ENCODE measurements around the gene IMMP1L. TPM values are rescaled to one million over a fixed set of nuclear protein-coding genes. Genes with fewer than 3 reads are reported as not detected.

Gene IMMP1L
- total RNA-seq, 3 donors from 2014 or later: 23.9 to 66.3 (median 27.2) TPM

DNA sequence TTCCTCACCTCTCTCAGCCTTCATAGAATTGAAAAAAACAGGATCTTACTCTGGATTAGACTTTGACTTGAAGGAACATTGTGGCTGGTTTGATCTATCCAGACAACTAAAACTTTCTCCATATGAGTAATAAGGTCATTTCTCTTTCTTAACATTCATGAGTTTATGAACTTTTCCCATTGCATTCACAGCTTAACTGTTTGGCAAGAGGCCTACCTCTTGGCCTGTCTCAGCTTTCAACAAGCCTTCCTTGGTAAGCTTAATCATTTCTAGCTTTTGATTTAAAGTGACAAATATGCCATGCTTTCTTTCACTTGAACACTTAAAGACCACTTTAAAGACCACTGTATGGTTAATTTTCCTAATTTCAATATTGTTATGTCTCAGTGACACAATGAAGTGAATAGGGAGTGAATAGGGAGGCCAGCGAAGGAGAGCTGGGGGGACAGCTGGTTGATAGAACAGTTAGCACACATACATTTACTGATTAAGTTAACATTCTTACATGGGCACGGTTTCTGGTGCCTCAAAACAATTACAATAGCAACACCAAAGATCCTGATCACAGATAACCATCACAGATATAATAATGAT lies 17.0 kb downstream of the IMMP1L start:
- Histone ChIP-seq H3K4me3 (no peak overlapping the region), H3K36me3 (no peaks in the 10 kb centered on the region), H3K27ac (no peak overlapping the region), H3K4me1 (no peaks in the 10 kb centered on the region), H3K9me3 (no peaks in the 10 kb centered on the region), H3K27me3 (no peaks in the 10 kb centered on the region)
- TF ChIP-seq POLR2AphosphoS5 (IDR thresholded peaks at IDR 0.05) (no peak), CTCF (IDR thresholded peaks at IDR 0.05) (no peak), POLR2A (IDR thresholded peaks at IDR 0.05) (no peak)
- intact Hi-C loops (cut with DNase I; ENCODE audit: low total_unique reads): no loop called here
- DNase-seq (ENCODE audit: low spot score in 2 of 2): no peak

DNA sequence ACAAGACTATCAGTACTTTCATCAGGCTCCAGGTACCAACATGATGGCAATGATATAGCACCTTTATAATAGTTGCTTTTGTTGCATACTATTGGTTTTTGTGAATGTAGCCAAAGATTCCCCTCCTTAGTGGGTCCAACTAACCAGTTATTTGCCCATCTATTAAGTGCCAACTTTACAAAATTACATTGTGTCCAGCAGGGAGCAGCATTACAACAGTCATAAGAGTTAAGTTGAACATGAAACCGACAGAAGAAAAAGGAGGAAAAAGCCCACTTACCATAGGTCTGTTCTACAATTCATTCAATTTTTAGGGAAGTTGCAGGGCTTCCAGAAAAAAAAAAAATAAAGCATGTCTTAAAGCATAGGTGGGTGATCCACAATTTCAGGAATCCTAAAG lies 21.6 kb downstream of the IMMP1L start:
- Histone ChIP-seq H3K9me3 (no peaks in the 10 kb centered on the region), H3K27me3 (no peaks in the 10 kb centered on the region), H3K27ac (no peak overlapping the region), H3K36me3 (no peaks in the 10 kb centered on the region), H3K4me3 (no peak overlapping the region), H3K4me1 (no peaks in the 10 kb centered on the region)
- DNase-seq (ENCODE audit: low spot score in 2 of 2): no peak
- intact Hi-C loops (cut with DNase I; ENCODE audit: low total_unique reads): no loop called here
- peak in 1 of 3 donors; percentile 37 for TF ChIP-seq CTCF (IDR thresholded peaks at IDR 0.05)
- no peak for TF ChIP-seq POLR2AphosphoS5 (IDR thresholded peaks at IDR 0.05)

GRCh38 chr11:31484497-31484896 lies 24.9 kb downstream of the IMMP1L start:
- intact Hi-C loops (cut with DNase I; ENCODE audit: low total_unique reads): no loop called here
- no peaks in the 10 kb centered on the region for H3K36me3 ChIP-seq
- no peak overlapping the region for H3K4me3 ChIP-seq
- H3K27ac ChIP-seq: no peak overlapping the region
- no peaks in the 10 kb centered on the region for H3K4me1 ChIP-seq
- no peaks in the 10 kb centered on the region for H3K27me3 ChIP-seq
- DNase-seq (ENCODE audit: low spot score in 2 of 2): no peak
- H3K9me3 ChIP-seq: no peaks in the 10 kb centered on the region
- TF ChIP-seq CTCF (IDR thresholded peaks at IDR 0.05): no peak
- TF ChIP-seq POLR2A (IDR thresholded peaks at IDR 0.05): no peak
- TF ChIP-seq POLR2AphosphoS5 (IDR thresholded peaks at IDR 0.05): no peak

- Histone ChIP-seq H3K36me3 (no peaks in the 10 kb centered on the region), H3K4me3 (no peak overlapping the region), H3K27ac (no peak overlapping the region), H3K27me3 (no peaks in the 10 kb centered on the region), H3K9me3 (no peaks in the 10 kb centered on the region), H3K4me1 (no peaks in the 10 kb centered on the region)
- intact Hi-C loops (cut with DNase I; ENCODE audit: low total_unique reads): no loop called here
- DNase-seq (ENCODE audit: low spot score in 2 of 2): no peak
- no peak for TF ChIP-seq POLR2A (IDR thresholded peaks at IDR 0.05)
- no peak for TF ChIP-seq CTCF (IDR thresholded peaks at IDR 0.05)
Observed at GRCh38 chr11:31480930-31481329, 28.5 kb downstream of the IMMP1L start.

DNA sequence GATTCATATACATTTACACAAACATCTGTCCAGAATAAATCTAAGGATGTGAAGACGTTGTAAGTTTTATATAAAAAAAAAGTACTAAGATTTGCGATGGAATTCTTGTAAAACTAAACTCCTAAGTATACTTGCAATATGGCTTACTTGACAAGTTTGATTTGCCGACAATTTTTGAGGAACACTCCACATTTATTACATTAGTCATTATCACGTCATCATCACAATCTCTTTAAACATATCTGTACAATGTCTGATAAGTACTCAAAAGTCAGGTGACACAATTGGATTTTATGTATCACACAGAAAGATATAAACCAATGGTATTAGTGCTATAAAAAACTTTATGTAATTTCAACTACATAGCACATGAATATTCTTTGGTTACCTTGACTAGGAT lies 30.4 kb downstream of the IMMP1L start:
- no peak for DNase-seq (ENCODE audit: low spot score in 2 of 2)
- Histone ChIP-seq H3K27me3 (no peaks in the 10 kb centered on the region), H3K27ac (no peak overlapping the region), H3K4me3 (no peak overlapping the region), H3K36me3 (no peaks in the 10 kb centered on the region), H3K4me1 (no peaks in the 10 kb centered on the region), H3K9me3 (no peaks in the 10 kb centered on the region)
- no peak for TF ChIP-seq POLR2A (IDR thresholded peaks at IDR 0.05)
- no peak for TF ChIP-seq CTCF (IDR thresholded peaks at IDR 0.05)
- no peak for TF ChIP-seq POLR2AphosphoS5 (IDR thresholded peaks at IDR 0.05)
- intact Hi-C loops (cut with DNase I; ENCODE audit: low total_unique reads): no loop called here

All from breast epithelium (tissue), 4 donors.